Hepatocyte (in vitro differentiated cells): ENCODE measurements around the gene FOXC2.

ENCODE experiments used
- CTCF ChIP-seq: fragments of 200-600 bp; sonication (generic); IDR thresholded peaks from 2 replicates; pipeline ENCODE4 v1.5.1; 2016; ENCODE audit warnings: antibody characterized with exemption, mild to moderate bottlenecking; ENCODE audit not compliant: poor library complexity
- EZH2 ChIP-seq: fragments of 200-600 bp; sonication (generic); IDR thresholded peaks from 2 replicates; pipeline ENCODE4 v1.6.1; 2016; ENCODE audit warnings: antibody characterized with exemption, mild to moderate bottlenecking, borderline replicate concordance

GRCh38 chr16:86570558-86571529, 4.2 kb downstream of the FOXC2 start:
- TF ChIP-seq EZH2: no peak
- no peak for TF ChIP-seq CTCF
